Neural progenitor cell (in vitro differentiated cells): ENCODE data around the gene RAD51B. TPM values are rescaled to one million over a fixed set of nuclear protein-coding genes. Genes with fewer than 3 reads are reported as not detected.

ENCODE experiments used
- DNase-seq: peaks from one replicate; pipeline ENCODE4 v3.0.0-alpha.2; 2016; ENCODE audit warnings: low spot score
- H2AFZ ChIP-seq: fragments of 200-600 bp; sonication (generic); replicated peaks from 2 replicates; pipeline ENCODE4 v1.6.1; 2016; ENCODE audit warnings: antibody characterized with exemption
- H3F3A ChIP-seq: fragments of 200-600 bp; sonication (generic); 2 replicates; pipeline ENCODE4 v1.6.1; 2016; ENCODE audit warnings: antibody characterized with exemption, low read depth
- H3K27ac ChIP-seq: fragments of 200-600 bp; sonication (generic); 2 replicates; pipeline ENCODE4 v1.5.1; 2016; ENCODE audit warnings: mild to moderate bottlenecking
- H3K27me3 ChIP-seq: fragments of 200-600 bp; sonication (generic); 2 replicates; pipeline ENCODE4 v1.6.1; 2016; ENCODE audit warnings: mild to moderate bottlenecking, moderate library complexity
- H3K36me3 ChIP-seq: fragments of 200-600 bp; sonication (generic); 2 replicates; pipeline ENCODE4 v1.5.1; 2016
- H3K4me1 ChIP-seq: fragments of 200-600 bp; sonication (generic); 2 replicates; pipeline ENCODE4 v1.6.1; 2016; ENCODE audit warnings: mixed run types
- H3K4me2 ChIP-seq: fragments of 200-600 bp; sonication (generic); 2 replicates; pipeline ENCODE4 v1.6.1; 2016
- H3K4me3 ChIP-seq: fragments of 200-600 bp; sonication (generic); 2 replicates; pipeline ENCODE4 v1.5.1; 2016
- H3K79me2 ChIP-seq: fragments of 200-600 bp; sonication (generic); 2 replicates; pipeline ENCODE4 v1.6.1; 2016; ENCODE audit warnings: low read depth
- H3K9ac ChIP-seq: fragments of 200-600 bp; sonication (generic); 2 replicates; pipeline ENCODE4 v1.6.1; 2016
- H3K9me3 ChIP-seq: fragments of 200-600 bp; sonication (generic); 2 replicates; pipeline ENCODE4 v1.5.1; 2016; ENCODE audit warnings: low read depth
- H4K20me1 ChIP-seq: fragments of 200-600 bp; sonication (generic); 2 replicates; pipeline ENCODE4 v1.6.1; 2016; ENCODE audit warnings: low read depth
- H3K27ac Mint-ChIP-seq: 3 replicates; pipeline ENCODE4 v1.8.0; 2021; ENCODE audit warnings: mixed read lengths
- H3K27me3 Mint-ChIP-seq: 2 replicates; pipeline ENCODE4 v1.8.0; 2022; ENCODE audit warnings: low read depth, mild to moderate bottlenecking, inconsistent platforms, moderate library complexity, mixed read lengths; ENCODE audit not compliant: insufficient read depth
- H3K36me3 Mint-ChIP-seq: 3 replicates; pipeline ENCODE4 v1.8.0; 2021; ENCODE audit warnings: mixed read lengths
- H3K4me1 Mint-ChIP-seq: 3 replicates; pipeline ENCODE4 v1.8.0; 2021; ENCODE audit warnings: mixed read lengths
- H3K4me3 Mint-ChIP-seq: 3 replicates; pipeline ENCODE4 v1.8.0; 2021; ENCODE audit warnings: mild to moderate bottlenecking, moderate library complexity, mixed read lengths
- H3K9me3 Mint-ChIP-seq: 3 replicates; pipeline ENCODE4 v1.8.0; 2020; ENCODE audit warnings: mixed read lengths
- EZH2 ChIP-seq: fragments of 200-600 bp; sonication (generic); IDR thresholded peaks from 2 replicates; pipeline ENCODE4 v1.6.1; 2017; ENCODE audit warnings: antibody characterized with exemption, mild to moderate bottlenecking, moderate library complexity
- EZH2phosphoT487 ChIP-seq: fragments of 200-600 bp; sonication (generic); IDR thresholded peaks from 2 replicates; pipeline ENCODE4 v1.6.1; 2017; ENCODE audit warnings: antibody characterized with exemption
- total RNA-seq: library from RNA; depleted of rRNA; stranded (reverse); fragments of >200 nt; gene quantifications from 2 replicates; pipeline ENCODE4 v1.2.3, GENCODE V29; 2015; ENCODE audit warnings: low replicate concordance
- TF ChIP-seq, protein P1 (sequence below): fragments of 200-600 bp; sonication (generic); IDR thresholded peaks from 2 replicates; pipeline ENCODE4 v1.5.1; 2017; ENCODE audit warnings: antibody characterized with exemption, mild to moderate bottlenecking

Gene RAD51B
- total RNA-seq, 1 donor from 2014 or later = 50.5 TPM

DNA sequence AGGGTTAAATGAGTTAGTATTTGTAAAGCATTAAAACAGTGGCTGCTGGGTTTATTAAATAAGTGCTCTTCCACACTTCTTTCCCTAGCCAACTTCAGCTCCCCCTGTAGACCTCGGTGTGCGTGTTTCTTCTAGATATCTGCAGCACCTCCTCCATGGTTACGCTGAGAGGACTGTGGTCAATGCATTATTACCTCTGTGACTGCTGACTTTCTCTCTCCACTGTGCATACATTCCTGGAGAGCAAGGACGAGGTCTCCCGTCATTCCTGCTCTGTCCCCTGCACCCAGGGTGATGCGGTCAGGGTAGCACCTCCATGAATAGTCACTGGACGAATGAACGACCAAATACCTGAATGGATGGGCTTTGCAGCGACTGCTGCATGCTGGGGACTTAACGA is 928.7 kb downstream of the RAD51B start:
- H2AFZ ChIP-seq = no peak overlapping the region
- H3K9ac ChIP-seq = no peak overlapping the region
- peak overlapping the region; percentile 66 for H3K27ac Mint-ChIP-seq
- H3F3A ChIP-seq = no peaks in the 10 kb centered on the region
- H3K4me3 Mint-ChIP-seq = no peak overlapping the region
- H3K27me3 ChIP-seq = no peaks in the 10 kb centered on the region
- no peaks in the 10 kb centered on the region for H3K36me3 Mint-ChIP-seq
- H3K4me1 Mint-ChIP-seq = peaks cover 42% of the 10 kb centered on the region
- TF ChIP-seq EZH2phosphoT487 (no peak), EZH2 (no peak)
- TF ChIP-seq, protein P1, sequence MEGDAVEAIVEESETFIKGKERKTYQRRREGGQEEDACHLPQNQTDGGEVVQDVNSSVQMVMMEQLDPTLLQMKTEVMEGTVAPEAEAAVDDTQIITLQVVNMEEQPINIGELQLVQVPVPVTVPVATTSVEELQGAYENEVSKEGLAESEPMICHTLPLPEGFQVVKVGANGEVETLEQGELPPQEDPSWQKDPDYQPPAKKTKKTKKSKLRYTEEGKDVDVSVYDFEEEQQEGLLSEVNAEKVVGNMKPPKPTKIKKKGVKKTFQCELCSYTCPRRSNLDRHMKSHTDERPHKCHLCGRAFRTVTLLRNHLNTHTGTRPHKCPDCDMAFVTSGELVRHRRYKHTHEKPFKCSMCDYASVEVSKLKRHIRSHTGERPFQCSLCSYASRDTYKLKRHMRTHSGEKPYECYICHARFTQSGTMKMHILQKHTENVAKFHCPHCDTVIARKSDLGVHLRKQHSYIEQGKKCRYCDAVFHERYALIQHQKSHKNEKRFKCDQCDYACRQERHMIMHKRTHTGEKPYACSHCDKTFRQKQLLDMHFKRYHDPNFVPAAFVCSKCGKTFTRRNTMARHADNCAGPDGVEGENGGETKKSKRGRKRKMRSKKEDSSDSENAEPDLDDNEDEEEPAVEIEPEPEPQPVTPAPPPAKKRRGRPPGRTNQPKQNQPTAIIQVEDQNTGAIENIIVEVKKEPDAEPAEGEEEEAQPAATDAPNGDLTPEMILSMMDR = no peak
- peaks cover 24% of the 10 kb centered on the region for H3K4me1 ChIP-seq
- H3K27me3 Mint-ChIP-seq = peaks cover 11% of the 10 kb centered on the region
- no peak overlapping the region for H3K4me2 ChIP-seq
- H3K36me3 ChIP-seq = no peaks in the 10 kb centered on the region
- no peak overlapping the region for H3K27ac ChIP-seq
- no peaks in the 10 kb centered on the region for H3K79me2 ChIP-seq
- no peaks in the 10 kb centered on the region for H3K9me3 Mint-ChIP-seq
- no peaks in the 10 kb centered on the region for H3K9me3 ChIP-seq
- no peak overlapping the region for H3K4me3 ChIP-seq
- no peaks in the 10 kb centered on the region for H4K20me1 ChIP-seq
- DNase-seq = no peak

DNA sequence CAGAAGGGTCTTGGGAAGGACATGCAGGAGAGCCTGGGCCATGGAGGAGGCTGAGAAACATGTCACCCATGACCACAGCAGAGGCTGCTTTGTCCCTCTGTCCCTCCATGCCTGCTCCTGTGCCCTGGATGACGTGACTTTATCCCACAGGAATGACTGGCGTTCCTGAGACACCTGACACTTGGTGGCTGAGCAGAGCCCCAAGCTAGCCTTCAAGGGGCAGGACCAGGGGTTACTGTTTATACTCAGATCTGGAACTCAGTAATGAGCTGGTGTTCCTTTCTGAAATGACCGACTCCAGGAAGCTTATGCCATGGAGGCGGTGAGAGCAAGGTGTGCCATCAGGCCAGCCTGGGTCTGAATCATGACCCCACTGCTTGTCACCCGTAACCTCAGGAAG is 929.1 kb downstream of the RAD51B start:
- H3K27me3 ChIP-seq = no peaks in the 10 kb centered on the region
- Mint-ChIP-seq H3K36me3 (no peaks in the 10 kb centered on the region), H3K27ac (peak overlapping the region; percentile 66), H3K4me3 (no peak overlapping the region), H3K9me3 (no peaks in the 10 kb centered on the region), H3K4me1 (peaks cover 42% of the 10 kb centered on the region), H3K27me3 (peaks cover 11% of the 10 kb centered on the region)
- H3K4me1 ChIP-seq = peaks cover 24% of the 10 kb centered on the region
- no peaks in the 10 kb centered on the region for H3K9me3 ChIP-seq
- no peaks in the 10 kb centered on the region for H3K79me2 ChIP-seq
- no peaks in the 10 kb centered on the region for H3K36me3 ChIP-seq
- H2AFZ ChIP-seq = no peak overlapping the region
- no peak overlapping the region for H3K27ac ChIP-seq
- no peaks in the 10 kb centered on the region for H4K20me1 ChIP-seq
- H3K4me2 ChIP-seq = no peak overlapping the region
- no peaks in the 10 kb centered on the region for H3F3A ChIP-seq
- DNase-seq = no peak
- no peak overlapping the region for H3K9ac ChIP-seq
- no peak overlapping the region for H3K4me3 ChIP-seq
- TF ChIP-seq EZH2 = no peak
- TF ChIP-seq, protein P1 = no peak
- no peak for TF ChIP-seq EZH2phosphoT487

DNA sequence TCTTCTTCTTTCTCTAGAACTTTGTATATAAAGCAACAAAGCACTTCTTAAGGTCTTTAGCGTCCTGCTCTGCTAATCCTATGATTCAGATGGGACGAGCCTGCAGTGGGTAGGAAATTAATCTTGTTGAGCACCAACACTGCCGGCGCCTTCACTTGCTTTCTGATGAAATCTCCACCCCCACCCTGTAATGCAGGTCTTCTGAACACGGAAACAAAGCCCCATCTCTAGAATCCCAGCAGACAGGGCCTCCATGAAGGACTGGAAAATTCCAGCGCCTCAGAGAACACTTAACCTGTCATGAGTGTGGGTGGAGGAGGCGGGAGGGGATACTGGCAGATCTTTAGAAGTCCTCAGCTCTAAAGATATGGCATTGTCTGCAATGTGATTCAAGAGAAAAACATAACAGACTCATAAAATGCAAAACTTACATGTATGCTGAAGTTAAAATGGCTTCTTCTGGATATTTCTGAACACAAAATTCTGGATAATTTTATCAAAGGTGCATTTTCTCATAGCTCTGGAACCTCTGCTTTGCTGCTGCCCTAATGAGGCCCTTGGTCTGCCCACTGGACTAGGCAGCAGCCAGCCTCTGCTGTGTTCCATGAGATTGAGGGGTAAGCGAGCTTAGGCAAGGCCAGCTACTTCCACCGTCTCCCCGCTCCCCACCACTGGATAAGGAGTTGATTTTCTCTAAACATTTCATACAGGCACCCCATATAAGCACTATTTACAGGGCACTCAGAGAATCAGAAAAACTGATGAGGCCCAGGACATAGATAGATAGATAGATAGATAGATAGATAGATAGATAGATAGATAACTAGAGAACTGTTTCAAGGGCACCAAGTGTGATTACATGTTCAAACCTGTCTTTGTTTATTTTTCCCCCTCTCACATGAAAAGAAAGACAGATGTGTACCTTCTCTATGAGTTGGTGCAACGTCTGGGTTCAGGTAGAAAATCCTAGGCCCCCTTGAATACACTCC is 930.2 kb downstream of the RAD51B start:
- H3F3A ChIP-seq = no peaks in the 10 kb centered on the region
- peaks cover 24% of the 10 kb centered on the region for H3K4me1 ChIP-seq
- H3K36me3 ChIP-seq = no peaks in the 10 kb centered on the region
- H3K9me3 Mint-ChIP-seq = no peaks in the 10 kb centered on the region
- no peak overlapping the region for H3K4me2 ChIP-seq
- no peak overlapping the region for H3K9ac ChIP-seq
- peaks cover 42% of the 10 kb centered on the region for H3K4me1 Mint-ChIP-seq
- DNase-seq = no peak
- no peaks in the 10 kb centered on the region for H3K27me3 ChIP-seq
- no peaks in the 10 kb centered on the region for H4K20me1 ChIP-seq
- TF ChIP-seq, protein P1 = no peak
- no peak for TF ChIP-seq EZH2
- TF ChIP-seq EZH2phosphoT487 = no peak
- H3K27me3 Mint-ChIP-seq = peaks cover 11% of the 10 kb centered on the region
- H2AFZ ChIP-seq = peak overlapping the region; percentile 9
- no peak overlapping the region for H3K4me3 Mint-ChIP-seq
- no peak overlapping the region for H3K4me3 ChIP-seq
- no peak overlapping the region for H3K27ac ChIP-seq
- H3K9me3 ChIP-seq = no peaks in the 10 kb centered on the region
- H3K36me3 Mint-ChIP-seq = no peaks in the 10 kb centered on the region
- H3K79me2 ChIP-seq = no peaks in the 10 kb centered on the region
- H3K27ac Mint-ChIP-seq = peak overlapping the region; percentile 74
